Central memory CD8-positive, alpha-beta T cell (primary cell): ENCODE data around the gene LRRC2.
"Not testable (repeated sequence)": the region's sequence is repeated elsewhere in the genome, so short reads cannot be mapped to it uniquely, and the experiment has no call there.

ENCODE experiments used
- ATAC-seq: fragments of 150-1000 bp; cut with Tn5 transposase; replicated peaks from 2 replicates; pipeline ENCODE4 v1.10.0; 2022; ENCODE audit warnings: mild to moderate bottlenecking, moderate FRiP score, moderate number of reproducible peaks; ENCODE audit not compliant: poor library complexity, severe bottlenecking; ENCODE audit errors: extremely low read depth
- DNase-seq, 2 donors: peaks; one replicate each; pipeline ENCODE4 v3.0.0; 2021; ENCODE audit warnings: low spot score in 2 of 2
- H3K27ac Mint-ChIP-seq: one replicate; pipeline ENCODE4 v1.8.0; 2022; ENCODE audit warnings: low read depth, mild to moderate bottlenecking, moderate library complexity, mixed read lengths
- H3K27me3 Mint-ChIP-seq: one replicate; pipeline ENCODE4 v1.8.0; 2022; ENCODE audit warnings: mixed read lengths
- H3K36me3 Mint-ChIP-seq: one replicate; pipeline ENCODE4 v1.8.0; 2022; ENCODE audit warnings: mild to moderate bottlenecking, moderate library complexity, mixed read lengths; ENCODE audit not compliant: insufficient read depth
- H3K4me1 Mint-ChIP-seq: one replicate; pipeline ENCODE4 v1.8.0; 2022; ENCODE audit warnings: mixed read lengths
- H3K4me3 Mint-ChIP-seq: one replicate; pipeline ENCODE4 v1.8.0; 2022; ENCODE audit warnings: mild to moderate bottlenecking, moderate library complexity, mixed read lengths
- H3K9me3 Mint-ChIP-seq: one replicate; pipeline ENCODE4 v1.8.0; 2022; ENCODE audit warnings: mixed read lengths

Gene LRRC2

GRCh38 chr3:46577580-46578249, 11.6 kb upstream of the LRRC2 start:
- H3K27me3 Mint-ChIP-seq, H3K4me1 Mint-ChIP-seq, DNase-seq, H3K4me3 Mint-ChIP-seq, H3K27ac Mint-ChIP-seq, ATAC-seq, H3K36me3 Mint-ChIP-seq, H3K9me3 Mint-ChIP-seq: not testable (repeated sequence)

DNA sequence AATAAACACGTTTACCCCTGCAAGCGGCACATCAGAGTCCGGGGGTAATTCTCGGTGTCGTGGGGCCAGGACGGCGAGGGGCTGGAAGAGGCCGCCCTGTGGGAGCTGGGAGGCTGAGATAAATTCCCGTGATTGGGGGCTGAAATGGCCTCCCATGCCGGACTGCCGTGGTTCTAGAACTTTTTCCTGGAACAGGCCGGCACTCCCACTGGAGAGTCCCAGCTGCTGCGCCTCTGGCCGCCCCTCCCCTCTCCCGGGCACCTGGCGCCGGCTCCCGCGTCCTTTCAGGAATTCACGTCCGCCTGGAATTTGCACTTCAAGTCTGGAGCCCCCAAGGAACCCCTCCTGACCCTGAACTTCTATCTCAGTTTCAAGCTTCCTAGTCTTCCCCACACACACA, 10.8 kb upstream of the LRRC2 start:
- no peak for DNase-seq
- no peaks in the 10 kb centered on the region for H3K9me3 Mint-ChIP-seq
- H3K36me3 Mint-ChIP-seq = no peaks in the 10 kb centered on the region
- no peak overlapping the region for H3K27ac Mint-ChIP-seq
- H3K27me3 Mint-ChIP-seq = no peaks in the 10 kb centered on the region
- no peak overlapping the region for H3K4me3 Mint-ChIP-seq
- no peaks in the 10 kb centered on the region for H3K4me1 Mint-ChIP-seq
- no peak for ATAC-seq

GRCh38 chr3:46576386-46576785, 10.3 kb upstream of the LRRC2 start:
- DNase-seq = no peak
- no peak overlapping the region for H3K27ac Mint-ChIP-seq
- no peaks in the 10 kb centered on the region for H3K4me1 Mint-ChIP-seq
- H3K36me3 Mint-ChIP-seq = no peaks in the 10 kb centered on the region
- no peaks in the 10 kb centered on the region for H3K9me3 Mint-ChIP-seq
- H3K4me3 Mint-ChIP-seq = no peak overlapping the region
- ATAC-seq = no peak
- H3K27me3 Mint-ChIP-seq = no peaks in the 10 kb centered on the region

DNA sequence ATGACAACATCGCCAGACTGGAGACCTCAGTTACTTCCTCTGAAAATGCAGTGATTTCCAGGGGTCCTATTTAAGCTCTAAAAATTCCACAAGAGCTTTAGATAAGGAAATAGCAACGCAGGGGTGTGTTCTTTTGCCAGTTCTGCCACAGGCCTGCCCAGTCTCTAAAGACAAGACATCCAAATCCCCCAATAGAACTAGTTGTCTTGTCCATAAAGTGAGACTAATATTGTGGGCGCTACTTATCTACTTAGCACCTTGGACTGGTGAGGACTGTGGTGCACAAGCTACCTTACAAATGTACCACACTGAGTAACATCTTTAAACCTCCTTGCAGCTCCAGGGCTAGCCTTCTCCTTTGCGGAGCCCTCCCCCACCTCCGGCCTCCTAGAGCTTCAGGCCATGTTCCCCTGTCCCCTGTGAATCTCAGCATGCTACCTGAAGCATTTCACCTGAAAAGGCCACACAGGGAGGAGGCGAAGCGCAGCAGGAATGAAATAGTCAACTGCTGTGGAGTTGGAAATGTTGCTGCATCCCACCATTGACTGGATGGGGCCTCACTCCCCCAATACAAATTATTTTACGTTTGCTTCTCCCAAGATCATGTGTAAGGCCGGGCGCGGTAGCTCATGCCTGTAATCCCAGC, 9.6 kb upstream of the LRRC2 start:
- Mint-ChIP-seq H3K27me3 (no peaks in the 10 kb centered on the region), H3K4me1 (no peaks in the 10 kb centered on the region), H3K36me3 (no peaks in the 10 kb centered on the region), H3K27ac (no peak overlapping the region), H3K9me3 (no peaks in the 10 kb centered on the region), H3K4me3 (no peak overlapping the region)
- ATAC-seq (no peak), DNase-seq (no peak)

DNA sequence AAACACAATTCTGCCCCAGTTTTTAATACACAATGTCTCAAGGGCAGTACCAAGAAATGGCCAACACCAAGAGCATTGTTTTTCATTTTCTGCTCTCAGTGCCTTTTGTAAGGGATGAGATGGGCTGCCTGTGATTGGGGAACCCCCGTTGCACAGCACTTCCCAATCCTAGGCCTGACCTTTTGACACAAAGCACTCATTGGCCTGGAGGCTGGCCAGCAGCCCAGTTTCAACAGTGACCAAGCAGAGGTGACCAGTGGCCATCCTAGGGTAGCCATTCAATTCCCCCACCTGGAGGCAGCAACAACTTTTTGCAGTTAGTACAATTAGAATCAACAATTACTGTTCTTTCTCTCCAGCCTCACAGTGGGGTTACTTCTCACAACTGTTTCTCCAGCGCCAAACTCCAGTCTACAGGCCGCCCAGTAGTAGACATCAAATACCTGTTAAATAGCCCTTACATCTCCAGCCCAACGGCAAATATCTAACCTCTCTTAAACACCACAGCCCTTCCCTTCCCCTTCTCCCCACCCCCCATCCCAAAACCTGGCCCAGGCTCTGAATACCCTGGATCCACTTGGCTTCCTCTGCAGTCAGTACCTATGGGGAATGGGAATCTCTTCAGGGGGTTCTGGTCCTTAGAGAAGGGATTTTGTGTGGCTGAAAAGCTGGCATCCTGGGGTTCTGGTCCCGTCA, 8.9 kb upstream of the LRRC2 start:
- ATAC-seq (no peak), DNase-seq (no peak)
- Mint-ChIP-seq H3K27ac (no peak overlapping the region), H3K36me3 (no peaks in the 10 kb centered on the region), H3K27me3 (no peaks in the 10 kb centered on the region), H3K4me1 (no peaks in the 10 kb centered on the region), H3K9me3 (no peaks in the 10 kb centered on the region), H3K4me3 (no peak overlapping the region)

- H3K27me3 Mint-ChIP-seq = no peaks in the 10 kb centered on the region
- DNase-seq = no peak
- no peaks in the 10 kb centered on the region for H3K36me3 Mint-ChIP-seq
- ATAC-seq = no peak
- no peak overlapping the region for H3K27ac Mint-ChIP-seq
- no peak overlapping the region for H3K4me3 Mint-ChIP-seq
- H3K9me3 Mint-ChIP-seq = no peaks in the 10 kb centered on the region
- no peaks in the 10 kb centered on the region for H3K4me1 Mint-ChIP-seq
Observed at GRCh38 chr3:46574243-46574646, 8.1 kb upstream of the LRRC2 start.

DNA sequence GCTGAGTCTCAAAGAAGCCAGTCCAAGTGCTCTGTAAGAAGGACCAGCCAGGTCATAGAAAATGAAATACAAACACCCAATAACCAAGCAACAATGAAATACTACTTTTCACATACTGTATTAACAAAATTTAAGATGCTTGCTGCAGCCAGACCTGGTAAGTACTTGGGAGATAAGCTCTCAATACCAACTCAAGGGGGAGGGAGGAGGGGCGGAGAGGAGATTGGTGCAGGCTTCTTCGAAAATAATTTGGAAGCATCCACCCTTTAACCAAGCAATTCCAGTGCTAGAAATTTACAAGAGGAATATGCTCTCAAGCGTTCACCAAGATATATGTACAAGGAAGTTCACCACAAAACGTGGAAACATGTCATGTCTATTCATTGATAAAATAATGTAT, 7.6 kb upstream of the LRRC2 start:
- no peaks in the 10 kb centered on the region for H3K9me3 Mint-ChIP-seq
- no peak overlapping the region for H3K4me3 Mint-ChIP-seq
- no peak overlapping the region for H3K27ac Mint-ChIP-seq
- no peaks in the 10 kb centered on the region for H3K4me1 Mint-ChIP-seq
- no peaks in the 10 kb centered on the region for H3K36me3 Mint-ChIP-seq
- no peaks in the 10 kb centered on the region for H3K27me3 Mint-ChIP-seq
- DNase-seq (no peak), ATAC-seq (no peak)

DNA sequence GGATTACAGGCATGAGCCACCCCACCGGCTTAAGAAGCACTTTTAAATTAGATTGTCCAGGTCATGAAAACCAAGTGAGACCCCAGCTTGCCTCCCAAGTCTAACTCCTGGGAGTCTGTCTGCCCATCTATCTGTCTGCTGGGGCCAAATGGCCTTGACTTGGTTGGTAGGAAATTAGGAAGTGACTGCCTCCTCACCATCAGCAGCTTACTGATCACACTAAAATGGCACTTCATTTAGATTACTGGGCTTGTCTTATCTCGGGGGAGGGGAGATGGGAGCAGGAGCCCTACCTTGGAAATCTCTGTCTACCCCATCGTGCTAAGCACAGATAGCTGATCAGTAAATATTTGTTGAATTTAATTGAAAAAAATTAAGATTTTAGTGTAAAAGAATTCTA, 5.6 kb upstream of the LRRC2 start:
- peak in 1 of 2 donors; percentile 0 for DNase-seq
- Mint-ChIP-seq H3K4me3 (no peak overlapping the region), H3K36me3 (no peaks in the 10 kb centered on the region), H3K9me3 (no peaks in the 10 kb centered on the region), H3K27ac (no peak overlapping the region), H3K27me3 (peaks cover 12% of the 10 kb centered on the region), H3K4me1 (no peaks in the 10 kb centered on the region)
- no peak for ATAC-seq

DNA sequence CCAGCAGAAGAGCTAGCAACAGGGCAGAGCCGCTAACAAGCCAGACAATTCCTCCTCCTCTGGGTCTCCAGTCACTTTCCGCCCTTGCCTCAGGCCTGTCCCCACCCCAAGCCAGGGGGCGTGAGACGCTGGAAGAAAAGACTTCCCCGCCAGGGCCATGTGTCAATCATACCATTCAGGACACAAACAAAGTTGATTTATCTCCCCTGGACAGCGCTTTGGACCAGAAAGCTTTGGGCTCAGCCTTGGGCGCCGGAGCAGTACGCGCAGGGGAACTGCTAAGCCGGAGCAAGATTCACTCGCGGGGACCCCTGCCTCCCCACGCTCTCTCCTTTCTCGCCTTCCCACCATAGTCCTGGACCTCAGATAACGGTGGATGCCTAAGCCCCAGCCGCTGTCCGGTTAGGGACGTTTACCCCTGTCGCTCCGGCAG, 479 bp downstream of the LRRC2 start:
- no peak for ATAC-seq
- H3K27ac Mint-ChIP-seq = no peak overlapping the region
- H3K4me3 Mint-ChIP-seq = peak overlapping the region; percentile 68
- peaks cover 25% of the 10 kb centered on the region for H3K4me1 Mint-ChIP-seq
- no peaks in the 10 kb centered on the region for H3K9me3 Mint-ChIP-seq
- H3K36me3 Mint-ChIP-seq = no peaks in the 10 kb centered on the region
- no peak for DNase-seq
- peaks cover 24% of the 10 kb centered on the region for H3K27me3 Mint-ChIP-seq

DNA sequence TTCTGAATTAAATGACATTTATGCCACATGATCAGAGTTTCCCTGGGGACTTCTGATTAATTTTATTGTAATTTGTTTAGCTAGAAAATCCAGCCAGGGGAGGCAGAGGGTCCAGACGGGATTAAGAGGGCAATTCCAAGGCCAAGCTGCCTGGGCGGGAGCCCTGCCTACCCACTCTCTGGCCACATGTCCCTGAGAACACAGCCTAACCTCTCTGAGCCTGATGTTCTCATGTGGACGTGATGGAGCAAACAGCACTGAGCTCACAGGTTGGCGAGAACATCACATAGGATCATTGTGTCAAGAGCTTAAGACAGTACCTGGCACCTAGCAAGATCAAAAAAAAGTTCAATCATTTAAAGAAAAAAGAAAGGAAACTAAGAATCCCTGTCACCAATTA, 1.0 kb downstream of the LRRC2 start:
- Mint-ChIP-seq H3K36me3 (no peaks in the 10 kb centered on the region), H3K9me3 (no peaks in the 10 kb centered on the region), H3K4me3 (peak overlapping the region; percentile 68), H3K27ac (no peak overlapping the region), H3K4me1 (peaks cover 25% of the 10 kb centered on the region), H3K27me3 (peaks cover 24% of the 10 kb centered on the region)
- ATAC-seq (no peak), DNase-seq (no peak)

DNA sequence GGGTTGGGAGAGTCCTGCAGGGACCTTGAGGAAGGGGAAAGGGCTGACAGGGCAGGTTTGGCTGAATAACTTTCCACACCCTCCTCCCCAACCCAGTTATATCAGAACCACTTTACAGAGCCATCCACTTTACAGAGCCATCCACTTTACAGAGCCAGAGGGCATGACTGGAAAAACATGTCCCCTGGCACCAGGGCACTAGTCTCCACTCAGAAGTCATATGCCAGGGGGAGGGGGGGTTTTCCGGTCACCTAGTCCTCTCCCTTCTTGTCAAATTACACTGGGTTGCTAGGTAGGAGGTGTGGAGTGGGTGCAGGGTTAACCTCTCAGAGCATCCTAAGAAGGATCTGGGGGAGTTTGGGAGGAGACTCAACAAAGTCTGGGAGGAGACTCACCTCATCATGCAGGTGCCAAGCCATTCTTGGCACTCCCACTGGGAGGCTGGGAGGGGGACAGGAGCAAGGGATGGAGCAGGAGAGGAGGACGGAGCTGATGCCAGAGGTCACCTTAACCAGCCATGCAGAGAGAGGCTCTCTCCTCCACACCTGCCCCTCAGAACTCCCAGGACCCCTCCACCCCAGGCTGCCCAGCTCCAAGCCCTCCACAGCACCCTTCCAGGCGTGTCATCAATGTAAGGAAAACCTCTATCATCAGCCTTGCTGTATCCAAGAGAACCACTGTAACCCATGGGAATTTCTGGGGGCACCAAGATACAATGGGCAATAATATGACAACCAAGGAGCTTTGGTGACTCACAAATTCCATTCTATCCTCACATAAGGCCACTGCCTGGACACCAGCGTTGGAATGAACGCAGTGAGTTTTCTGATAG, 1.7 kb downstream of the LRRC2 start:
- no peak overlapping the region for H3K27ac Mint-ChIP-seq
- DNase-seq = no peak
- no peak for ATAC-seq
- peaks cover 25% of the 10 kb centered on the region for H3K4me1 Mint-ChIP-seq
- no peaks in the 10 kb centered on the region for H3K36me3 Mint-ChIP-seq
- H3K27me3 Mint-ChIP-seq = peaks cover 24% of the 10 kb centered on the region
- H3K9me3 Mint-ChIP-seq = no peaks in the 10 kb centered on the region
- no peak overlapping the region for H3K4me3 Mint-ChIP-seq

DNA sequence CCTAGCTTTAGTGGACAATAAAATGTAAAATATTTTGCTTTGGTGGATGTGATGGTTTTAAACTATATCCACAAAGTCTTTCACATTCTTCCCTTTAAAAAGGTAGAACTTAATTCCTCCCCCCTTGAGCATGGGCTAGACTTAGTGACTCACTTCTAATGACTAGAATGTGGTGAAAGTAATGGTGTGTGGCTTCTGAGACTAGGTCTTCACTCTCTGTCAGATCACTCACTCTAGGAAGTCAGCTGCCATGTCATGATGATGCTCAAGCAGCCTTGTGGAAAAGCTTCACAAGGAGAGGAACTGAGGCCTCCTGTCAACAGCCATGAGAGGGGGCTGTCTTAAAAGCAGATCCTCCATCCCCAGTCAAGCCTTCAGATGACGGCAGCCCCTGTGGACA, 4.2 kb downstream of the LRRC2 start:
- H3K9me3 Mint-ChIP-seq = no peaks in the 10 kb centered on the region
- DNase-seq = no peak
- H3K4me1 Mint-ChIP-seq = peaks cover 35% of the 10 kb centered on the region
- ATAC-seq = no peak
- H3K27ac Mint-ChIP-seq = no peak overlapping the region
- peaks cover 2% of the 10 kb centered on the region for H3K36me3 Mint-ChIP-seq
- H3K27me3 Mint-ChIP-seq = peaks cover 15% of the 10 kb centered on the region
- no peak overlapping the region for H3K4me3 Mint-ChIP-seq
